ENCODE results near the gene MED9. TPM values are rescaled to one million over a fixed set of nuclear protein-coding genes. Genes with fewer than 3 reads are reported as not detected.
"Not testable (repeated sequence)": the region's sequence is repeated elsewhere in the genome, so short reads cannot be mapped to it uniquely, and the experiment has no call there.

Gene MED9, protein sequence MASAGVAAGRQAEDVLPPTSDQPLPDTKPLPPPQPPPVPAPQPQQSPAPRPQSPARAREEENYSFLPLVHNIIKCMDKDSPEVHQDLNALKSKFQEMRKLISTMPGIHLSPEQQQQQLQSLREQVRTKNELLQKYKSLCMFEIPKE
- 25.1 and 30.6 TPM in 2 replicates for polyA plus RNA-seq
- 29.1 and 30.9 TPM in 2 replicates for polyA minus RNA-seq

DNA sequence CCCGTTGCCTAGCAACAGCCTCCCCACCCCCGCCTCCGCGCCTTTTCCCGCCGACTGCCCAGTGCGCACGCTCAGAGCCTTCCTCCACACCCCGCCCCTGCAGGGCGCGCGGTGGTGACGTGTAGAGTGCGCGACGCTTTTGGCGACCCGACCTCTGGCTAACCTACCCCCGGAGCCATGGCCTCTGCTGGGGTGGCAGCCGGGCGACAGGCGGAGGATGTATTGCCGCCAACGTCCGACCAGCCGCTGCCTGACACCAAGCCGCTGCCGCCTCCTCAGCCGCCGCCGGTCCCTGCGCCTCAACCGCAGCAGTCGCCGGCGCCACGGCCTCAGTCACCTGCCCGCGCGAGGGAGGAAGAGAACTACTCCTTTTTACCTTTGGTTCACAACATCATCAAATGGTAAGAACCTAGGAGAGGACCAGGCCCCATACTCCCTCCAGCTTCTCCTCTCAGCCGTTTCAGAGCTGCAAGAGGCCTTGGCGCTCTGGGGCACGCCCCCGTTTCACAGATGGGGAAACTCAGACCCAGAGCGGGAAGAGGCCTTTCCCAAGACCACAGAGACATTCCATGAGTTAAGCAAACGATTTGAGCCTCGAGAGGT lies at the start of gene MED9:
TSS of gene MED9 (plus strand) at position 136 of the 603 bp plus-strand sequence. CDS start at position 178, 42 bp downstream.
- Histone ChIP-seq H3K27me3 (ENCODE audit: insufficient read depth, low read depth, low read length) (no peaks in the 10 kb centered on the region), H3K27ac (ENCODE audit: low read length) (peak within 1 kb of the TSS; percentile 85), H4K20me1 (ENCODE audit: insufficient read depth) (no peaks in the 10 kb centered on the region), H3K4me3 (ENCODE audit: low read length) (peak within 1 kb of the TSS; percentile 74), H3K36me3 (ENCODE audit: insufficient read depth, low read length) (no peaks in the 10 kb centered on the region), H3K79me2 (replicated peaks; ENCODE audit: insufficient read depth, low read length) (peaks cover 32% of the 10 kb centered on the region), H3K9me3 (ENCODE audit: low read length) (no peaks in the 10 kb centered on the region), H3F3A (ENCODE audit: insufficient read depth, low read length, poor library complexity, severe bottlenecking) (no peaks in the 10 kb centered on the region), H3K4me2 (ENCODE audit: low read length) (peak within 1 kb of the TSS; percentile 95), H3K9ac (ENCODE audit: low read length) (peak within 1 kb of the TSS; percentile 84), H2AFZ (ENCODE audit: low read depth, low read length) (peak within 1 kb of the TSS; percentile 97), H3K9me2 (ENCODE audit: insufficient read depth, low read length) (no peaks in the 10 kb centered on the region)
- peak; percentile 95 for TF ChIP-seq POLR2AphosphoS5 (IDR thresholded peaks at IDR 0.05)
- peak; percentile 49 for TF ChIP-seq TAF1 (IDR thresholded peaks at IDR 0.05; ENCODE audit: low read depth)
- peak; percentile 52 for TF ChIP-seq RAD21 (conservative IDR thresholded peaks at IDR 0.05)
- no peak for TF ChIP-seq EZH2 (IDR thresholded peaks at IDR 0.05; ENCODE audit: borderline replicate concordance, insufficient read depth, low read length, poor library complexity, severe bottlenecking)
- peak; percentile 80 for TF ChIP-seq MXI1 (conservative IDR thresholded peaks at IDR 0.05; ENCODE audit: poor library complexity, severe bottlenecking)
- TF ChIP-seq, protein P1, sequence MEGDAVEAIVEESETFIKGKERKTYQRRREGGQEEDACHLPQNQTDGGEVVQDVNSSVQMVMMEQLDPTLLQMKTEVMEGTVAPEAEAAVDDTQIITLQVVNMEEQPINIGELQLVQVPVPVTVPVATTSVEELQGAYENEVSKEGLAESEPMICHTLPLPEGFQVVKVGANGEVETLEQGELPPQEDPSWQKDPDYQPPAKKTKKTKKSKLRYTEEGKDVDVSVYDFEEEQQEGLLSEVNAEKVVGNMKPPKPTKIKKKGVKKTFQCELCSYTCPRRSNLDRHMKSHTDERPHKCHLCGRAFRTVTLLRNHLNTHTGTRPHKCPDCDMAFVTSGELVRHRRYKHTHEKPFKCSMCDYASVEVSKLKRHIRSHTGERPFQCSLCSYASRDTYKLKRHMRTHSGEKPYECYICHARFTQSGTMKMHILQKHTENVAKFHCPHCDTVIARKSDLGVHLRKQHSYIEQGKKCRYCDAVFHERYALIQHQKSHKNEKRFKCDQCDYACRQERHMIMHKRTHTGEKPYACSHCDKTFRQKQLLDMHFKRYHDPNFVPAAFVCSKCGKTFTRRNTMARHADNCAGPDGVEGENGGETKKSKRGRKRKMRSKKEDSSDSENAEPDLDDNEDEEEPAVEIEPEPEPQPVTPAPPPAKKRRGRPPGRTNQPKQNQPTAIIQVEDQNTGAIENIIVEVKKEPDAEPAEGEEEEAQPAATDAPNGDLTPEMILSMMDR (IDR thresholded peaks at IDR 0.05; ENCODE audit: poor library complexity, severe bottlenecking): no peak
- TF ChIP-seq SMC3 (conservative IDR thresholded peaks at IDR 0.05; ENCODE audit: poor library complexity): peak; percentile 53
- TF ChIP-seq, protein P2, sequence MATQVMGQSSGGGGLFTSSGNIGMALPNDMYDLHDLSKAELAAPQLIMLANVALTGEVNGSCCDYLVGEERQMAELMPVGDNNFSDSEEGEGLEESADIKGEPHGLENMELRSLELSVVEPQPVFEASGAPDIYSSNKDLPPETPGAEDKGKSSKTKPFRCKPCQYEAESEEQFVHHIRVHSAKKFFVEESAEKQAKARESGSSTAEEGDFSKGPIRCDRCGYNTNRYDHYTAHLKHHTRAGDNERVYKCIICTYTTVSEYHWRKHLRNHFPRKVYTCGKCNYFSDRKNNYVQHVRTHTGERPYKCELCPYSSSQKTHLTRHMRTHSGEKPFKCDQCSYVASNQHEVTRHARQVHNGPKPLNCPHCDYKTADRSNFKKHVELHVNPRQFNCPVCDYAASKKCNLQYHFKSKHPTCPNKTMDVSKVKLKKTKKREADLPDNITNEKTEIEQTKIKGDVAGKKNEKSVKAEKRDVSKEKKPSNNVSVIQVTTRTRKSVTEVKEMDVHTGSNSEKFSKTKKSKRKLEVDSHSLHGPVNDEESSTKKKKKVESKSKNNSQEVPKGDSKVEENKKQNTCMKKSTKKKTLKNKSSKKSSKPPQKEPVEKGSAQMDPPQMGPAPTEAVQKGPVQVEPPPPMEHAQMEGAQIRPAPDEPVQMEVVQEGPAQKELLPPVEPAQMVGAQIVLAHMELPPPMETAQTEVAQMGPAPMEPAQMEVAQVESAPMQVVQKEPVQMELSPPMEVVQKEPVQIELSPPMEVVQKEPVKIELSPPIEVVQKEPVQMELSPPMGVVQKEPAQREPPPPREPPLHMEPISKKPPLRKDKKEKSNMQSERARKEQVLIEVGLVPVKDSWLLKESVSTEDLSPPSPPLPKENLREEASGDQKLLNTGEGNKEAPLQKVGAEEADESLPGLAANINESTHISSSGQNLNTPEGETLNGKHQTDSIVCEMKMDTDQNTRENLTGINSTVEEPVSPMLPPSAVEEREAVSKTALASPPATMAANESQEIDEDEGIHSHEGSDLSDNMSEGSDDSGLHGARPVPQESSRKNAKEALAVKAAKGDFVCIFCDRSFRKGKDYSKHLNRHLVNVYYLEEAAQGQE (IDR thresholded peaks at IDR 0.05; ENCODE audit: borderline replicate concordance): no peak
- TF ChIP-seq EP300 (conservative IDR thresholded peaks at IDR 0.05; ENCODE audit: poor library complexity, severe bottlenecking): peak; percentile 63

DNA sequence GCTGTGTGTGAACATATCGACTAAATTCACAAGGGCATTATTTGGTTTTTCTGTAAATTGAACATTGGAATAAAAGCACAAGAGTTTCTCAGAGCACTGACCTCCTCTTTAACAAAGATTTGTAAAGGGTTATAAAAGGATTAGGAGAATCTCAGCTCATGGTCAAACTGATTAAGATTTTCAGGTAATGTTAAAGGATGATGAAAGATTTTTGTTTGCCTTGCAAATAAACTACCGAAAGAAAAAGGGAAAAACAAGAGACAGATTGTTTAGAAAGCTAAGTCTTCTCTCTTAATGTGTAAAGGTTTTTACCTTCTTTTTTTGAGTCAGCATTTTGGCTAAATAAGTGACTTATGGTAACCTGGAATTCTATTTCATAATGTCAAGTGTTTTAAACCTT lies 47.6 kb upstream of the MED9 start:
- no peak overlapping the region for H3K4me3 ChIP-seq (ENCODE audit: low read length)
- H3K9me3 ChIP-seq (ENCODE audit: low read length): peaks cover 4% of the 10 kb centered on the region
- no peaks in the 10 kb centered on the region for H3K36me3 ChIP-seq (ENCODE audit: insufficient read depth, low read length)
- H3K9ac ChIP-seq (ENCODE audit: low read length): no peak overlapping the region
- H3K27ac ChIP-seq (ENCODE audit: low read length): no peak overlapping the region
- no peaks in the 10 kb centered on the region for H4K20me1 ChIP-seq (ENCODE audit: insufficient read depth)
- H3K27me3 ChIP-seq (ENCODE audit: insufficient read depth, low read depth, low read length): no peaks in the 10 kb centered on the region
- H3K79me2 ChIP-seq (replicated peaks; ENCODE audit: insufficient read depth, low read length): no peaks in the 10 kb centered on the region
- no peak overlapping the region for H2AFZ ChIP-seq (ENCODE audit: low read depth, low read length)
- H3K4me2 ChIP-seq (ENCODE audit: low read length): no peak overlapping the region
- TF ChIP-seq, protein P2 (IDR thresholded peaks at IDR 0.05; ENCODE audit: borderline replicate concordance): no peak
- TF ChIP-seq RAD21 (conservative IDR thresholded peaks at IDR 0.05) (no peak), MXI1 (conservative IDR thresholded peaks at IDR 0.05; ENCODE audit: poor library complexity, severe bottlenecking) (no peak), EP300 (conservative IDR thresholded peaks at IDR 0.05; ENCODE audit: poor library complexity, severe bottlenecking) (no peak), TAF1 (IDR thresholded peaks at IDR 0.05; ENCODE audit: low read depth) (no peak), EZH2 (IDR thresholded peaks at IDR 0.05; ENCODE audit: borderline replicate concordance, insufficient read depth, low read length, poor library complexity, severe bottlenecking) (no peak), SMC3 (conservative IDR thresholded peaks at IDR 0.05; ENCODE audit: poor library complexity) (no peak), POLR2AphosphoS5 (IDR thresholded peaks at IDR 0.05) (no peak)
- no peaks in the 10 kb centered on the region for H3F3A ChIP-seq (ENCODE audit: insufficient read depth, low read length, poor library complexity, severe bottlenecking)
- H3K9me2 ChIP-seq (ENCODE audit: insufficient read depth, low read length): no peaks in the 10 kb centered on the region

DNA sequence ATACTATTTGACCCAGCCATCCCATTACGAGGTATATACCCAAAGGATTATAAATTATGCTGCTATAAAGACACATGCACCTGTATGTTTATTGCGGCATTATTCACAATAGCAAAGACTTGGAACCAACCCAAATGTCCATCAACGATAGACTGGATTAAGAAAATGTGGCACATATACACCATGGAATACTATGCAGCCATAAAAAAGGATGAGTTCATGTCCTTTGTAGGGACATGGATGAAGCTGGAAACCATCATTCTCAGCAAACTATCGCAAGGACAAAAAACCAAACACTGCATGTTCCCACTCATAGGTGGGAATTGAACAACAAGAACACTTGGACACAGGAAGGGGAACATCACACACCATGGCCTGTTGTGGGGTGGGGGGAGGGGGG lies 45.9 kb upstream of the MED9 start:
- not testable (repeated sequence) for H3F3A ChIP-seq (ENCODE audit: insufficient read depth, low read length, poor library complexity, severe bottlenecking); H3K27ac ChIP-seq (ENCODE audit: low read length); H3K9me2 ChIP-seq (ENCODE audit: insufficient read depth, low read length); H3K9ac ChIP-seq (ENCODE audit: low read length); H3K79me2 ChIP-seq (replicated peaks; ENCODE audit: insufficient read depth, low read length); H2AFZ ChIP-seq (ENCODE audit: low read depth, low read length); H3K36me3 ChIP-seq (ENCODE audit: insufficient read depth, low read length); H3K4me3 ChIP-seq (ENCODE audit: low read length); H3K4me2 ChIP-seq (ENCODE audit: low read length); H4K20me1 ChIP-seq (ENCODE audit: insufficient read depth); H3K9me3 ChIP-seq (ENCODE audit: low read length); H3K27me3 ChIP-seq (ENCODE audit: insufficient read depth, low read depth, low read length)

All from neural cell (in vitro differentiated cells).